ENCODE data around the gene ODC1.

Gene ODC1

DNA sequence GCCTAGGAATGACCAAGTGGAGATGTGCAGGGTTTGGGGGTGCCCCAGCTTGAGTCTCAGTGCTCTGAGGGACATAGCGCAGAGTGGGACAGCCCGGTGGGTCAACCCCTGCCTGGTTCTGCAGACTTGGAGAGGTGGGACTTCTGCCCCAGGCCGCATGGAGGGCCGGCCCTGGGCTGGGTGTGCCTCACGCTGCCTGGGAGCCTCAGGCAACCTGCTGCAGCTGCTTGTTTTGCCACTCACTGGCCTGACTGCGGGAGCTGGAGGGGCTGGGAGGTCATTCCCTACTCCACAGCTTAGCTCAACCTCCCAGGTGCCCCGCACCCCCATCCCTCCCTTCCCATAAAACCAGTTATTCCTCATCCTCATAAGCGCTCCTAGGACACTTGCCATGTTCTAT, 33.1 kb downstream of the ODC1 start:
- no peak for DNase-seq (ENCODE audit: low spot score)

- DNase-seq (ENCODE audit: low spot score) = no peak
These were observed 33.5 kb downstream of the ODC1 start for GRCh38 chr2:10414591-10414990.

GRCh38 chr2:10413991-10414451, 34.1 kb downstream of the ODC1 start:
- DNase-seq (ENCODE audit: low spot score) = peak; percentile 56

DNA sequence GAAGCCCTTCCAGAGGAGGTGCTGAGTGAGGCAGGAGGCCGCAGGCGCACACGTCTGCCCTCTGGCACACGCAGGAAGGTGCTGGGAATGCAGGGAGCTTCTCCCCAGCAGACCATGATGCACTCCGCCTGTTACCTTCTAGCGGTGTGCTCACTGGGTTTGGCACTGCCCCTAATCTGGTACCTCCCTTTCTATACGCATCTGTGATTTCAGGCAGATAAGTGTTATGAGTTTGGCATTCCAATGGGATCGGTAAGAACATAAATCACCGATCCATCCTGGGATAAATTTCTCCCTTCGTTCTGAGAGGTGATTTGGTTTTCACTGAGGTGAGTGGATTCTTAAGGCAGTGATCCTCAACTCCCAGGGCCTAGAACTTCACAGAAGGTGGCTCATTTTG, 34.6 kb downstream of the ODC1 start:
- DNase-seq (ENCODE audit: low spot score) = no peak

GRCh38 chr2:10412380-10412779, 35.7 kb downstream of the ODC1 start:
- DNase-seq (ENCODE audit: low spot score) = peak; percentile 34

GRCh38 chr2:10411557-10411956, 36.6 kb downstream of the ODC1 start:
- DNase-seq (ENCODE audit: low spot score) = no peak

DNA sequence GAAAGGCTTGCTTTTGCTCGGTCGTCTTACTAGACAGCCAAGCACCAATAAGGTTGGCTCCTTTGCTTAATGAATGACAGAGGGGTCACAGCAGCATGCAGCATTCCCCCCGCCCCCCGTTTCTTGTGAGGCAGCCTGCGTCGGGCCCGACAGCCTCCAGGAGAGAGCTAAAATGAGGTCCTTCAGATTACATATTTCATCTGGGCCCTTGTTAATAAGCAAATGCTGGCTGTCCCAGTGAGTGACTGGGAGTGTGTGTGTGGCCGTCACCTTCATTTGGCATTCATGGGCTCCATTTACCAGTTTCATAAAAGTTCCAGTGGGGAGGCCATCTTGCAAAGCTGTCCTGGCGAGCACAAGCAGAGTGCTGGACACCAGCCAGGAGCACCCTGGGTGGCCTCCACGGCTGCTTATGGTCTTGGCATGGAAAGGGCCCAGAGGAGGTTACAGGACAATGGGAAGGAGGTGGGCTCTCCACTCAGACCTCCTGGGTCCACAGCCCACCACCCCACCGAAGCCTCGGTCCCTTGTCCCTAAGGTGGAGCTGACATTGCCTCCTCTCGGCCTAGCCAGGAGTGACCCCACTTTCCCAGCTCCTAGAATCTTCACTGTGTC, 37.2 kb downstream of the ODC1 start:
- no peak for DNase-seq (ENCODE audit: low spot score)

GRCh38 chr2:10410001-10410822, 37.9 kb downstream of the ODC1 start:
- no peak for DNase-seq (ENCODE audit: low spot score)

DNA sequence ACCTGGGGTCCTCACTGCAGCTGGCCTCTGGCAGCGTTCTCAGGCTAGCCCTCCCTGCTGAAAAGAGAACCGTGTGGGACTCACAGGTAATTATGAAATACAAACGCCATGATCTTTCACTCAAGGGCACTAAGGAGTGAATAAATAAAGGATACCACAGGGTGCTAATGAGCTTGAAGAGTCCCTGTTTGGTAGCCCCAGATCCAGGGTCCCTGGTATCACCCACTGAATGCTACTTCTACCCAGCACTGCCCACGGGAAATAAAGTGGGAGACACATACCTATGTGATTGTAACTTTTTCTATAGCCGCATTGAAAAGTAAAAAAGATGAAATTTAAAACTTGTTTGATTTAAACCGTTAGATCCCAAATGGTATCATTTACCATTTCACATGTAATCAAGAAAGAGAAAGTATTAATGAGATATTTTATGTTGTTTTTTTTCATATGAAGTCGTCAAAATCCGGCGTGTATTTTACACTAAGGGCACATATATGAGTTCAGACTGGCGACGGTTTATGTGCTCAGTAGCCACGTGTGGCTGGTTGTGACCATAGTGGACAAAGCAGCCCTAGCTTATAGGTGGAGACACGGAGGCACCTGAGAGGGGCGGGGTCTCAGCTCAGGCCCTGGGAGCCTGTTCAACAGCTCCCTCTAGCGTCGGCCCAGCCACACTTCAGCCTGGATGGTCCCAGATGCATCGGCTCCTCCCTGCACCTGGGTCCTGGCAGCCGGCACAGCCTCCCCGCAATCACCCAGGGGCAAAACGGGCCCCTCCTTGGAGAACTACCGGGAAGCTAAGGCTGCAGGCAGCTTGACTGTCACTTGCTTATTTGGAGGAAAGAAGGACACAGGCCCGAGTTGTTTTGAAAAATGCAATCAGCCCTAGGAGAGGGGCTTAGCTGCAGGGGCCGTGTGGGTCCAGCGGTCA, 39.2 kb downstream of the ODC1 start:
- DNase-seq (ENCODE audit: low spot score) = peak; percentile 90

DNA sequence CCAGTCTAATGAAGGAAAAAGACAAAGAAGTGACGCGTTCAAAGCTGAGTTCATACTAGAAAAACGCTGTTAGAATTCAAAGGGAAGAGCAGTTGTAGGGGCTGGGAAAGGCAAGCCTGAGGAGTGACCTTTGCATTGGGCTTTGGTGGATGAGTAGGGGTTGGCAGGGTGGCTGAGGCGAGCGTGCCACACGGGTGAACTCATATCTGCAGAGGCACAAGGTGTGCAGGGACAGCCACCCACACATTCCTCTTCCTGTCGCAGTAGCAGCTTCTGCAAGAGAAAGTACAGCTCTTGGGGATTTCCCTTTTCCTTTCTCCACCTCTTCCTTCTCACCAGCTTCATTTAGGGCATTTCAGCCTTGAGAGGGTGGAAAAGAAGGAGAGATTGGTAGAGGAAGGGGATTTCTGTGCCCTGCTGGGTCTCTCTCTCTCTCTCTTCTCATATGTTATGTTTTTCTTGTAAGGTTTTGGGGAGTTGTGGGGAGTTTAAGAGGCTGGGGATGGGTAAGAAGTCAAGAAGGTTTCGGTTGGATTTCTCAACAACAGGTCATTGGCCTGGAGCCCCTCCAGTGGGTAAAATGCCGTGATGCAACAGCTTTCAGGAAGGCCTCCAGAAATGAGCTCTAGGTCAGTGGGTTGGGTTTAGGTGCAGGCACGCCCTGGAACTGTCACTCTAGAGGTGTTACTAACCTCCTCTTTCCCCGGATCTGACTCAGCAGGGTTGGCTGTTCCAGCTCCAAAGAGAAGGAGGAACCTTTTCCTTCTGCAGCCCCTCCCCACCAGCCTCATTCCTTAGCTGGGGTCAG, 40.1 kb downstream of the ODC1 start:
- DNase-seq (ENCODE audit: low spot score) = peak; percentile 80

DNA sequence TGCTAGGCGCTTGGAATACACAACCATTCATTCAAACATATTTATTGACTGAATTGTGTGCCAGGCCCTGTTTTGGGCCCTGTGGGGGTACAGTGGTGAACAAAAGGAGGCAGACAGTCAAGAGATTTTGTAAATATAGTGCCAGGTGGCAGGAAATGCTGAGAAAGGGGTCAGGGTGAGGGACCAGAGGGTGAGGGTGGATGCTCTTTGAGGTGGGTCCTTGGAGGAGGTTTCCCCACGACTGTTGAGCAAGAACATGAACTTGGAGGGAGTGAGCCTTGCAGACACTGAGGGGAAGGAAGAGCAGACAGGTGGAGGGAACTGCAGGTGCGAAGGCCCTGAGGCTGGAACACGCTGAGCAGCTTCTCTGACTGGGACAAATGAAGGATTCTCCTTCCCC, 40.7 kb downstream of the ODC1 start:
- DNase-seq (ENCODE audit: low spot score) = no peak

DNA sequence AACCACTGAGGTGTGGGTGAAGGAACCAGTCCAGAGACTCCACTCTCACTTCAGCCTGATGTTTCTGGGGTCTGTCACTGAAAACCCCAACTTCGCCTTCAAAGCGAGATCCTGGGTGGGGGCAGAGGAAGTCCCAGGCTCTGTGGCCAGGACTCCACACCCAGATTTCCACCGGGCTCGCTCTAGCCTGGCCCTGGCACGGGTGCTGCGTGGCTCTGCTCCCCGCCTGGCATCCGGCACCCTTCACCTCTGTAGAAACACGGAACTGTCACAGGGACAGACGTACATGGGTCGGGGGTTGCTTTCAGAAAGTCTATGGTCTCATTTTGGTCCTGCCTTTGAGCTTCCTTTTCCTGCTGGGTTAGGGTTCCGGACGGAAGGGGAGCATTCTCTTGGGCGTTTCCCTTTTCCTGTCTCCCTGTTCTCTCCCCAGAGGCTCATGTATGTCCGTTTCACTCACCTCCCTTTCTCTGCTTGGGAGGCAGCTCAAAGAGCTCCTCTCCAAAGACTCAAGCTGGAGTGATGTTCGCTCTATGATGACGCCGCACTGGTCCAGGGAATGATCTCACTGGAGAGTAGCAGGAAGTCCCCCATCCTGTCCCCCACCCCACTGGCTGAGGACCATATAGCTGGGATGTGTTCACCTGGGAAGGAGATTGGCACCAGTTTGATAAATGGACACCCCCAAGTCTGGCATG, 41.5 kb downstream of the ODC1 start:
- no peak for DNase-seq (ENCODE audit: low spot score)

DNA sequence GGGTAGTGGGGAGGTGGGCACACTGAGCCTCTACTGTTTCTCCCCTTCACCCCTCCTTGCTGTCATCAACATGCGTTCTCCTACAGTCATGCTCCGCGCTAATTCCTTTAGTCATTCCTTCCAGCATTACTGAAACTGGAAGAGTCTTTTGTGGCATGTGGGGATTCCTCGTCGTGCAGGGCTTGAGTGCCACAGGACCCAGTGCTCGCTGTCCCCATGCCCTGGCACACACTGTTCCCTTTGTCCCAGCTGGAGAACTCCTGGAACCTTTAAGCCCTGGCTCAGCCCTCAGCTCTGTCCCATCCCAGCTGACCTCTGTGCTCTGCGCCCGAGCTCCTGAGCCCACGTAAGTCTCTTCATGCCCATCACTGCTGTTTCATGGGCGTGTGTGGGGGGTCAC, 42.1 kb downstream of the ODC1 start:
- no peak for DNase-seq (ENCODE audit: low spot score)

DNA sequence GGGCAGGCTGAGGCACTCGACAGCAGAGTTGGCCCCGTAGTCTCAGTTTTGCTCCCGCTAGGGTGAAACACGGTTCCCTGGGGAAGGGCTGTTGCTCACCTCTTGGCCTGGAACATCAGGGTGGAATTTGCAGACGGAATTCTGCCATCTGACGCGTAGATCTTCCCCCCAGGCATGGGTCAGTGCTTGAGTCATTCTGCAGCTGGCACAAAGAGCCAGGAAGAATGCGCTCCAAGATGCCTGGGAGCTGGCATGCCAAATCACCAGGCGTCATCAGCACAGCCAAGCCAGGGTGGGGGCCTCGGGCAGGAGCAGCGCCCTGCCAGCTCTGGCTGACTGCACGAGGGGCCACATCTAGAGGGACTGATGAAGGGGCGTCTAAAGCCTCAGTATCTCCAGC, 42.7 kb downstream of the ODC1 start:
- DNase-seq (ENCODE audit: low spot score) = no peak

GRCh38 chr2:10404324-10405143, 43.6 kb downstream of the ODC1 start:
- no peak for DNase-seq (ENCODE audit: low spot score)

DNA sequence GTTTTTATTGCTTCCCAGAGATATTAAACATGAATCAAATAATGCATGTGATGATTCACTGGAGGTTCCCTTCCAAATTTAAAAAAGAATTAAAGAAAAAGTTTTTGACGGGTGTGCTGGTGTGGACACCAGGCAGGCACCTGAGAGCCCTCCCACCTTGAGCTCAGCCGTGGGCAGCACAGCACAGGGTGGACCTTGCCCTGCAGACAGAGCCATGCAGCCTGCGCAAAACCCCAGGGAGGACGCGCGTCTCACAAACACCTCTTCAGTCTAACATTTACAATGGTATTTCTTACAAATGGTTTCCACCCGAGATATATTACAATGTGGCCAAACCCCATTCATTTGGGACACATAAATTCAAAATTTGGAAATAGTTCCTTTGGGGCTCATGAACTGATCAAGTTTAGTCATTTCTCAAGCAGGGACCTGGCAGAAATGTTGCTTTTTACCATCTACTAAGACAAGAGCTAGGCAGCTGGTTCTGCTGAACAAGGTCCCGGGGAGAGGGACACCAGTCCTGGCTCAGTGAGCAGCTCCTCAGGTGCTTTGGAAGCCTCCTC, 45.4 kb downstream of the ODC1 start:
- no peak for DNase-seq (ENCODE audit: low spot score)

- DNase-seq (ENCODE audit: low spot score) = no peak
These were observed 46.0 kb downstream of the ODC1 start for GRCh38 chr2:10402062-10402585.

DNA sequence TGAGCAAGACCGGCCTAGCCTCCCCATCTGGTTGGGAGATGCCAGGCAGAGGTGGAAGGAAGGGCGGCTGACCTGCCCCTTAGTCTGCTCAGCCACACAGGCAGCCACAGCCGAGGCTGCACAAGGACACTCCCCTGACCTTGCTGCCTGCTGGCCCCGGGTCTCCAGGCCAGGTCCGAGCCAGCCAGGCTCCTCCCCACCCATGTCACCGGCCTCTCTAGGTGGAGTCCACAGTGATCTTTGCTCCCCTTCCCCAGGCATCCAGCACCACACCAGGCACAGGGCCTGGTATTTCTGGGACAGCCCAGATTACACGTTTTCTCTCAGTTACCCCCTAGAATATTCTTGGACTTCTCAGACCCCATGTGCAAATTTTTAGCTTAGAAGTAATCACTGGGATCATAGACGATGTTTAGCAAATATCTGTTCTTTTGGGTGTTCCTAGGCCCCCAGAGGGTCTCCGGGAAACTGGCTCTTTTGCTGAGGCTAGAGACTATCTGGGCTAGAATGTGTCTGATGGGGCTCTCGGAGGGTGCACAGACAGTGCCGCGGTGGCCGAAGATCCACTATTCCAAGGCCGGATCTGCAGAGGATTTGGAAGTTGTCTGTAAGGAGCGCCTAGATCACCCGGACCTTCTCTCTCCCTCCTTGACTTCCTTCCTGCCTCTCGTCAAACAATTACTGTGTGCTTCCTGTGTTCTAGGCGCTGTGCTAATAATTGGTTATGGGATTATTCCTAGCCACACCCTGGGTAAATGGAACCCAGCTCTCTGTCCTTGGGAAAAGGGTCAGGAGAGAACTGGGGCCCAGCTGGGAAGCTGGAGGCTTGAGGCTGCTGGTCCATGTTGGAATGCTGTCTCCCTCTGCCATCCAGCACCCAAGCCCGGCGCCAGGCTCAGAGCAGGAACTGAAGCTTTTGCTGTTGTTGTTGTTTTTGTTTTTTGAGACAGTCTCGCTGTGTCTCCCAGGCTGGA, 46.9 kb downstream of the ODC1 start:
- DNase-seq (ENCODE audit: low spot score) = no peak

Measured in LoVo (cell line).